NCI-H146 (cell line): ENCODE data around the gene LRRC49.

Experiments
- DNase-seq: peaks from one replicate; lab custom pipeline; 2025; lab: John Stamatoyannopoulos, UW

The LRRC49 gene

GRCh38 chr15:71092056-71092600 is 199.5 kb downstream of the LRRC49 start:
- no peak for DNase-seq

GRCh38 chr15:71093054-71094024 is 200.7 kb downstream of the LRRC49 start:
- DNase-seq, result peak; percentile 48

GRCh38 chr15:71094137-71094536 is 201.5 kb downstream of the LRRC49 start:
- DNase-seq, result no peak

GRCh38 chr15:71096676-71097075 is 204.1 kb downstream of the LRRC49 start:
- DNase-seq, result no peak

- DNase-seq, result no peak
These were observed 205.3 kb downstream of the LRRC49 start for GRCh38 chr15:71097890-71098289.

GRCh38 chr15:71098920-71099319 is 206.3 kb downstream of the LRRC49 start:
- no peak for DNase-seq
